ENCODE data around the gene RANBP10.

GRCh38 chr16:67683767-67684166 is 122.6 kb downstream of the RANBP10 start:
- TF ChIP-seq POLR2A (IDR thresholded peaks at IDR 0.05; ENCODE audit: low read length) (no peak), GATA1 (IDR thresholded peaks at IDR 0.05; ENCODE audit: low read depth, low read length) (no peak)
